Endodermal cell (in vitro differentiated cells): ENCODE data around the gene RAI14. TPM values are rescaled to one million over a fixed set of nuclear protein-coding genes. Genes with fewer than 3 reads are reported as not detected.
A peak's percentile ranks its signal among the peaks of the same experiment; 100 is the strongest.
"Not testable (repeated sequence)": the region's sequence is repeated elsewhere in the genome, so short reads cannot be mapped to it uniquely, and the experiment has no call there.

Experiments used
- DNase-seq: peaks from one replicate; pipeline ENCODE4 v3.0.0-alpha.2; 2017
- H3K27ac ChIP-seq: 2 replicates; pipeline ENCODE4 v1.5.1; 2013; ENCODE audit warnings: mild to moderate bottlenecking, low read depth, low read length, moderate library complexity
- H3K27me3 ChIP-seq: 2 replicates; pipeline ENCODE4 v1.6.1; 2013; ENCODE audit warnings: mild to moderate bottlenecking, low read length, moderate library complexity; ENCODE audit not compliant: insufficient read depth, control insufficient read depth, poor library complexity, severe bottlenecking
- H3K36me3 ChIP-seq: 2 replicates; pipeline ENCODE4 v1.7.0; 2013; ENCODE audit warnings: mild to moderate bottlenecking, low read length, moderate library complexity; ENCODE audit not compliant: control insufficient read depth, insufficient read depth
- H3K4me1 ChIP-seq: one replicate; pipeline ENCODE4 v1.7.0; 2013; ENCODE audit warnings: low read length; ENCODE audit not compliant: control insufficient read depth, insufficient read depth
- H3K4me3 ChIP-seq: 2 replicates; pipeline ENCODE4 v1.5.1; 2013; ENCODE audit warnings: mild to moderate bottlenecking, low read length, moderate library complexity
- H3K9ac ChIP-seq: 2 replicates; pipeline ENCODE4 v1.6.1; 2013; ENCODE audit warnings: mild to moderate bottlenecking, low read length, moderate library complexity; ENCODE audit not compliant: poor library complexity, severe bottlenecking; ENCODE audit errors: extremely low read depth
- H3K9me3 ChIP-seq: 2 replicates; pipeline ENCODE4 v1.6.1; 2013; ENCODE audit warnings: mild to moderate bottlenecking, low read length, moderate library complexity; ENCODE audit not compliant: control insufficient read depth
- H3K27ac Mint-ChIP-seq: 2 replicates; pipeline ENCODE4 v1.8.0; 2020; ENCODE audit warnings: mixed read lengths
- H3K27me3 Mint-ChIP-seq: 2 replicates; pipeline ENCODE4 v1.8.0; 2021; ENCODE audit warnings: mild to moderate bottlenecking, mixed read lengths; ENCODE audit not compliant: insufficient read depth
- H3K36me3 Mint-ChIP-seq: 2 replicates; pipeline ENCODE4 v1.8.0; 2020; ENCODE audit warnings: low read depth, mixed read lengths
- H3K4me1 Mint-ChIP-seq: 2 replicates; pipeline ENCODE4 v1.8.0; 2020; ENCODE audit warnings: mixed read lengths
- H3K4me3 Mint-ChIP-seq: 2 replicates; pipeline ENCODE4 v1.8.0; 2020; ENCODE audit warnings: mild to moderate bottlenecking, moderate library complexity, mixed read lengths
- H3K9me3 Mint-ChIP-seq: 2 replicates; pipeline ENCODE4 v1.8.0; 2020; ENCODE audit warnings: mild to moderate bottlenecking, mixed read lengths
- WGBS, 2 experiments: methylation state at CpG; one replicate each; pipeline versions ENCODE4 v1.1.5 to v1.1.7; 2013; ENCODE audit warnings: missing lambda C conversion rate in 2 of 2, mixed read lengths in 1 of 2; ENCODE audit not compliant: insufficient coverage in 1 of 2, insufficient read length in 1 of 2; 5-methylcytosine and 5-hydroxymethylcytosine counted together
- total RNA-seq, 2 donors: library from RNA; stranded (reverse); fragmentation: NEBNext Ultra II Directional in 1 of 2; extraction: Animal tissue kit (Norgen Biotek cat#: 25700) in 1 of 2; gene quantifications; 2 replicates in 1 of 2; 3 replicates in 1 of 2; pipeline ENCODE4 v1.2.1, GENCODE V29; 2021
- TF ChIP-seq, protein P1 (sequence below): fragments of 200-600 bp; sonication (generic); conservative IDR thresholded peaks from 2 replicates; pipeline ENCODE4 v1.5.0; 2021; ENCODE audit warnings: antibody characterized with exemption, mild to moderate bottlenecking

The RAI14 gene
- total RNA-seq, 2 donors from 2014 or later: 66.6 to 87.5 TPM

DNA sequence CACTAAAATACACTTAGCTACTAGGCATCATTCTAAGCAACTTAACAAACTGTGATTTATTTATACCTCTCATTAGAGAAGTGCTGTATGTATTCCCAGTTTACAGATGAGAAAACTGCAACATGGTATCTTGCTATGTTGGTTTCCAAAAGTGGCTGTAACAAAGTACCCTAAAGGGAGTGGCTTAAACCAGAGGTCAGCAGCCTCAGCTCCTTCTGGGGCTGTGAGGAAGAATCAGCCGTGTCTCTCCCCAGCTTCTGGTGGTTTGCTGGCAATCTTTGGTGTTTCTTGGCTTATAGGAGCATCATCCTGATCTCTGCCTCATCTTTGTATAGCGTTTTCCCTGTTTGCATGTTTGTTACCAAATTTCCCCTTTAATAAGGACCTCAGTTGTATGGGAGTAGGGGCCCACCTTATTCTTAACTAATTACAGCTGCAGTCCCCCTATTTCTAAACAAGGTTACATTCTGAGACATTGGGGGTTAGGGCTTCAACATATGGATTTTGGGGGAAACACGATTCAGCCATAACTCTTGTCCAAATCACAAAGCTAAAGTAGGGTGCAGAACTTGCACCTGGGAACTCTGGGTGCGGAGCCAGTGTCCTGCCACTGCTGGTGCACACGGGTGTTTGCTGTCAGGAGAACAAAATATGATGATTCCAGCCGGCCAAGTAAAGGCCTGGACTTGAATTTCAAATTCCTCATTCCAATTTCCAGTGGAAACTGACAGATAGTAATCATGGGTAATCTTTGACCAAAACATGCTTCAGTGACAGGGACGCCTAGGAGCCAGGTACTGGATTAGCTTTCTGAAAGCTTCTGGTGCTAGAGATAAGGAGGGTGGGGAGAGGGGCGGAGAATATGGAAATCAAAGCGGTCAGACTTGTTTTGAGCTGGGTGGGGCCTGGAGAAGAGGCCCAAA lies 43.3 kb downstream of the RAI14 start:
- 61 to 84% methylated on average over 7 to 9 of the region's 9 CpGs for WGBS, 2 experiments
- Histone ChIP-seq H3K27ac (no peak overlapping the region), H3K4me1 (peaks cover 7% of the 10 kb centered on the region), H3K4me3 (no peak overlapping the region), H3K27me3 (no peaks in the 10 kb centered on the region), H3K9me3 (no peaks in the 10 kb centered on the region), H3K9ac (no peak overlapping the region), H3K36me3 (no peaks in the 10 kb centered on the region)
- H3K9me3 Mint-ChIP-seq: no peaks in the 10 kb centered on the region
- peak overlapping the region; percentile 11 for H3K4me3 Mint-ChIP-seq
- no peak overlapping the region for H3K27ac Mint-ChIP-seq
- TF ChIP-seq, protein P1, sequence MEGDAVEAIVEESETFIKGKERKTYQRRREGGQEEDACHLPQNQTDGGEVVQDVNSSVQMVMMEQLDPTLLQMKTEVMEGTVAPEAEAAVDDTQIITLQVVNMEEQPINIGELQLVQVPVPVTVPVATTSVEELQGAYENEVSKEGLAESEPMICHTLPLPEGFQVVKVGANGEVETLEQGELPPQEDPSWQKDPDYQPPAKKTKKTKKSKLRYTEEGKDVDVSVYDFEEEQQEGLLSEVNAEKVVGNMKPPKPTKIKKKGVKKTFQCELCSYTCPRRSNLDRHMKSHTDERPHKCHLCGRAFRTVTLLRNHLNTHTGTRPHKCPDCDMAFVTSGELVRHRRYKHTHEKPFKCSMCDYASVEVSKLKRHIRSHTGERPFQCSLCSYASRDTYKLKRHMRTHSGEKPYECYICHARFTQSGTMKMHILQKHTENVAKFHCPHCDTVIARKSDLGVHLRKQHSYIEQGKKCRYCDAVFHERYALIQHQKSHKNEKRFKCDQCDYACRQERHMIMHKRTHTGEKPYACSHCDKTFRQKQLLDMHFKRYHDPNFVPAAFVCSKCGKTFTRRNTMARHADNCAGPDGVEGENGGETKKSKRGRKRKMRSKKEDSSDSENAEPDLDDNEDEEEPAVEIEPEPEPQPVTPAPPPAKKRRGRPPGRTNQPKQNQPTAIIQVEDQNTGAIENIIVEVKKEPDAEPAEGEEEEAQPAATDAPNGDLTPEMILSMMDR: no peak
- peaks cover 11% of the 10 kb centered on the region for H3K36me3 Mint-ChIP-seq
- peak; percentile 79 for DNase-seq
- H3K4me1 Mint-ChIP-seq: peaks cover 41% of the 10 kb centered on the region
- H3K27me3 Mint-ChIP-seq: no peaks in the 10 kb centered on the region

DNA sequence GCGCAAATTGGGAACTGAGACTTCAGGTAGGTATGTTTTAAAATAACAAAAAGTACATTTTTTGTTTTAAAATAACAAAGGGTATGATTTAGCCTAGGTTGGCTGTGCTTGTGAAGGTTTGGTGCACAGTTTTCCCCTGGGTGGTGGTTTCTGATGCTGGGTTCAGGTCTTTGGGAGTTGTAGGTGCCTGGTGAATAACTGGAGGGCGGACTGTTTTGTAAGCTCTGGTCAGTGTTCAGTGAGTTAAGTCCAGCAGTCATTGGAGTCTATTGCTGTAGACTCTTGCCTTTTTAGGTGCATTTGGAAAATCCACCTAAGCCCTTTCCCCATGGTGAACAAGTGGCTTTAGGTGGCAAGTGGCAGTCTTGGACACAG lies 43.9 kb downstream of the RAI14 start:
- no peaks in the 10 kb centered on the region for H3K36me3 ChIP-seq
- peaks cover 7% of the 10 kb centered on the region for H3K4me1 ChIP-seq
- H3K27me3 ChIP-seq: no peaks in the 10 kb centered on the region
- Mint-ChIP-seq H3K27me3 (no peaks in the 10 kb centered on the region), H3K4me1 (peaks cover 44% of the 10 kb centered on the region), H3K4me3 (peak overlapping the region; percentile 11), H3K9me3 (no peaks in the 10 kb centered on the region), H3K27ac (no peak overlapping the region), H3K36me3 (peaks cover 11% of the 10 kb centered on the region)
- 79 to 86% methylated on average over 1 to 2 of the region's 2 CpGs for WGBS, 2 experiments
- DNase-seq: no peak
- H3K9me3 ChIP-seq: no peaks in the 10 kb centered on the region
- H3K27ac ChIP-seq: no peak overlapping the region
- H3K9ac ChIP-seq: no peak overlapping the region
- no peak overlapping the region for H3K4me3 ChIP-seq
- TF ChIP-seq, protein P1: no peak

DNA sequence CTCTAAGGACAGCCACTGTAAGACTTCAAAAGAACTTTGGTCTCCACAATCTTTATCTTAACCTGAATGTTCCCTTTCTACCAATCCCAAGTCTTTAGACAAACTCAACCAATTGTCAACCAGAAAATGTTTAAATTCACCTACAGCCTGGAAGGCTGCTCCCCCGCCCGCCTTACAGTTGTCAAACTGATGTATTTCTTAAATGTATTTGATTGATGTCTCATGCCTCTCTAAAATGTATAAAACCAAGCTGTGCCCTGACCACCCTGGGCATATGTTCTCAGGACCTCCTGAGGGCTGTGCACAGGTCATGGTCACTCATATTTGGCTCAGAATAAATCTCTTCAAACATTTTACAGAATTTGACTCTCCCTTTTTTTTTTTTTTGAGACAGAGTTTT lies 45.3 kb downstream of the RAI14 start:
- not testable (repeated sequence) for H3K27ac Mint-ChIP-seq, H3K9me3 Mint-ChIP-seq

More for the DNA sequence above, 45.3 kb downstream of the RAI14 start:
- H3K36me3 ChIP-seq, H3K27me3 ChIP-seq, H3K27me3 Mint-ChIP-seq, H3K4me1 ChIP-seq, H3K4me3 Mint-ChIP-seq, H3K9ac ChIP-seq, H3K4me3 ChIP-seq, H3K9me3 ChIP-seq, H3K27ac ChIP-seq: not testable (repeated sequence)
- peaks cover 44% of the 10 kb centered on the region for H3K4me1 Mint-ChIP-seq
- H3K36me3 Mint-ChIP-seq: peaks cover 15% of the 10 kb centered on the region
- peak; percentile 5 for DNase-seq
- 100% methylated on average over 2 of the region's 2 CpGs; no CpG with 5 or more reads in 1 of the 2 experiments for WGBS, 2 experiments
